HCEC 1CT (cell line): Measurements from ENCODE around the gene ZNF697.
A peak's percentile ranks its signal among the peaks of the same experiment; 100 is the strongest.
"Not testable (repeated sequence)": the region's sequence is repeated elsewhere in the genome, so short reads cannot be mapped to it uniquely, and the experiment has no call there.

ENCODE experiments used
- DNase-seq: peaks from one replicate; pipeline ENCODE4 v3.0.0-alpha.2; 2017

Gene ZNF697

DNA sequence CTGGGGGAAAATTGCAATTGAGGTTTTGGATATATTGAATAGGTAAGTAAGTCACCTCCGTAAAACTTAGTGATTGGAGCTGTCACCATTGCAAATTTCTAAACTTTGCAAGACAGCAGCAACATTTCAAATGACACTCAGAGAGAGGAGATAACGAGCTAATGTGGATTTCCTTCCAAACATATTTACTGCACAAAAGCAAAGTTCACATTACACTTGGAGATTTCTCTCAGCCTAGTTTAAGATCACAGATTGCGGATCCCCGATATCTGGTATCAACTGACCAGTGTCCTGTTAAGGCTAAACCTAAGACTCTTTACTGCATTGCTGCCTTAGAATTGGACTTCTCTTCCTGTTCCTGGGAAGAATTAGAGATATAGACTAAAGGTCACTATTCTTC lies 47.5 kb downstream of the ZNF697 start:
- no peak for DNase-seq

DNA sequence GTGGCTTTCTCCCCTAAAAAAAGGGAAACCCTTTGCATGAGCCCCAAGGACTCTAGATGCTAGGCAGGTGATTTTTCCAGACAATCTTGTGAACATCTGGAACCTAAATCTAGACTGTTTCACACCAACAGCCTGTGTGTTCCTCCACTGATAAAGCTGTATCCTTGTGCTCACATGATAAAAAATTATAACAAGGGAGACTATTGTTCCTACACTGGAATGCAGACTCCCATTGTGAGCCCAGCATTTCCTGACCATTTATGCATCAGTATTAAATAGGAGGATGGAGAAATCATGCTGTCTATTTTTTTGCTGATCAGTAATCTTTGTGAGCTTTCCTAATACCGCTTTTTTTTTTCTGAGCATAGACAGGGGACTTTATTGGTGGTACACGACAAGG lies 52.5 kb downstream of the ZNF697 start:
- no peak for DNase-seq

DNA sequence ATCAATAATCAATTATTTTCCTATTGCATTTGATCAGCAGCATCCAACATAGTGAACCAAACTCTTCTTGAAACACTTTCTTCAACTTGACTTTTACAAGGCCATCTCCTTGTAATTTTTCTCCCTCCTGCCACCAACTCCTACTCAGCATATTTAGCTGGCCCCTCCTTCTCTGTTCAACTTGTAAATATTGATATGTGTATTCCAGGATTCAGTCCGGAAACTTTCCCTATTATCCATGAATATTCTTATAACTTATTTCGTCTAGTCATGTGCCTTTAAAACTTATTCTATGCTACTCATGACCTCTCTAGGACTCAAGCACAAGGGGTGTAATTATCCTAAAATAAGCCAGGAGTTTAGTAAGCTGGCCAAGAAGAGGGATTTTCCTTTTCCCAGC lies 52.9 kb downstream of the ZNF697 start:
- no peak for DNase-seq

DNA sequence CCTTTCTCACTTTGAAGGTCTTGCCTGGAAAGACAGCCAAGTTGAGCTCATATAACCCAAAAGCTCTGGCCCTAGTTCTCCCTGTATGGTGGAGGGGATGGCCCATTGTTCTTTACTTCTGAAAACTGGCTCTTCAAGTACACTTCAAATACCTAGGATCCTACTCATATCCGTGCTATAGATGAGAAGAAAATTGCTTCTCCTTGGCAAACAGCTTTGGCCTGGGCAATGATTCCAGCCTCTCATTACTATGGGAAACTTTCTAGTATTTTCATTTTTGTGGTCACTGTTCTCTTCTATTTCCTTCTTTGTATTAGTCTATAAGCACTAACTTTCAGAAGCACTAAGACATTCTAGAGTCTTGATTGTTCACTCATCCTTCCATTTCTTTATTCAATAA lies 53.7 kb downstream of the ZNF697 start:
- DNase-seq, result no peak

DNA sequence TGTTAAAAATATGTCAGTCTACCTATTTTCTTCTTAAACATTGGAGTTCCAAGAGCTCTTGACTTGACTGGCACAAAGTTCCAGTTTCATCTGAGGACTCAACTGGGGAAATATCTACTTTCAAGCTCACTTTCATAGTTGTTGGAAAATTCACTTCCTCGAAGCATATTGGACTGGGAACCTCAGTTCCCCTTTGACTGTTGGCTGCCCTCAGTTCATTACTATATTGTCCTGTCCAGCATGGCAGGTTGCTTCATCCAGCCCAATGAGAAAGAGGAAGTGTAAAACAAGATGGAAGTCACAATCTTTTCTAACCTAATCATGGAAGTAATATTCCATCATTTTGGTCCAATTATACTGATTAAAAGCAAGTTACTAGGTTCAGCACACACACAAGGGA lies 54.3 kb downstream of the ZNF697 start:
- no peak for DNase-seq

DNA sequence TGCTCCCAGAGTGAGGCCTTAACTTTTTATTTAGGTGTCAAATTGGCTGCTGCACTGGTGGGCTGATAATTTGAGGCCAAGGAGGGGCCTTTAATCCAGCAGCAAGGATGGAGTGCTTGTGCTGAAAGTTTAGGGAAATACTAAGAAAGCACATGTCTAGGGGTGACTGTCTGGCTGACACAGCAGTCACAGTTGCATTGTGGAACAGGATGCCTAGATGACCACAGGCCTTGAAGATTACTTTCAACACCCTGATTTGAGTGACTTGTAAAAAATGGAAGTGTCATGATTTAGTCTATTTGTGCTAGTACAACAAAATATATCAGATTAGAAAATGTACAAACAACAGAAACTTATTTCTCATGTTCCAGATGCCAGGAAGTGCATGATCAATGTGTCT lies 57.7 kb downstream of the ZNF697 start:
- DNase-seq, result no peak

DNA sequence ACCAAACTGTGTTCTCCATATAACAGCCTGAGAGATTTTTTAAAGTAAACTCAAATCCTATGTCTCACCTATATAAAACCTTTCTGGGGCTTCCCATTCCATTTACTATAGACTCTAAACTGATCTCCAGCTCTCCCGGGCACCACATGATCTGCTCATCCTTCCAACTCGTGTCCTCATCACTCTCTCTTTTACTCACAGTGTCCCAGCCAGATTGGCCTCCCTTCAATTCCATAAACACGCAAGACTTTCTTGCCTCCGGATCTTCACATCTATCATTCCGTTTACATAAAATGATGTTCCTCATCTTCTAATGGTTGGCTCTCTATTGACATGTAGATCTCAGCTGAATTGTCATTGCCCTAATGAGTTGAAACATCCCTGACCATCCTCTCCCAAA lies 59.4 kb downstream of the ZNF697 start:
- DNase-seq, result no peak

DNA sequence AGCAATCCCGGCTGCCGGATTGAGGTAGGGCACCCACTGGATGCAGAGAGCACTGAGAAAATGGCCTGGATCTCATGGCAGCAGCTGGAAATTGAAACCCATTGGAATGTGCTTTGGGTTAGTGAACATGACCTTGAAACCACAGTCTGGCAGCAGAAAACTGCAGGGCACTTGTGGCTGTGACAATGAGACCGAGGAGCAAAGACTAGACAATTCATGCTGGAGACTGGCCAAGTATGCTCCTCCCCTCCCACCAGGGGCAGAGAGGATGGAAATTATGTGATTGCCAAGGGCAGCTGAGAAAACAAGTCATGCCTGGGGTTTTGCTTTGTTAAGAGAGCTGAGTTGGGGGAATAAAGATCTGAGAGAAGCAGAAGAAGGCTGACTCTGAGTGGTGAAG lies 60.7 kb downstream of the ZNF697 start:
- DNase-seq, result no peak

DNA sequence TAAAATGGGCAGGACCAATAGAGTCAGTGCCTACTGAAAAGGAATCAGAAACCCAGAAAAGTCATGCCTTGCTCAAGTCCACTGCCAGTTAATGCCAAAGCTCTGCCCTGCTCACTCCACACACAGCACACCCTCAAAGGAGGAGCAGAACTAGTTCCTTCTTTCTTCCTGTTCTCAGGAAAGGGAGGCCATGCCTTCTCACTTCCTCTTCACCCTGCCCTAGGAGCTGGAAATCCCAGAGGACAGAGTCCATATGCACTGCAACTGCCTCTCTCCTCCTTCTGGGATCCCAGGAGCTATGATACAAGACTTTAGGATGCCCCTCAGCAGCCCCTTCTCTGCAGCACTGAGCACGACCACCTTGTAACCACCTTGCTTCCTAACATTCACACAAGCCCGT lies 62.3 kb downstream of the ZNF697 start:
- not testable (repeated sequence) for DNase-seq

DNA sequence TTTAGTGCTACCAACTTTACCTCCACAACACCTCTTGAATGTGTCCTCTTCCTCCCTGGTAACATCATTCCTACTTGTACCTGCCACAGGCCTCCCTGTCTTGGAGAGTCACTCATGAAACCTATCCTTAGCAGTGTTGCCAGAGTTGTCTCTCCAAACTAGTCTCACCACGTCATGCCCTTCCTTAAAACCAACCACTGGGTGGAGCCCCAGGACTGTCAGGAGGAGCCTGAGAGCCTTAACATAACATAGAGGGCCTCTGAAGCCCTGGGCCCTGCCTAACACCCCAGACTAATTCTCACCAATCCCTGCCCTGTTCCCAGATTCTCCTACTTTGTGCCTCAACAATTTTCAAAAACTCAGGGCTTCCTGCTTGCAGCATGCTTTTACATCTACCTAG lies 65.3 kb downstream of the ZNF697 start:
- peak; percentile 37 for DNase-seq

DNA sequence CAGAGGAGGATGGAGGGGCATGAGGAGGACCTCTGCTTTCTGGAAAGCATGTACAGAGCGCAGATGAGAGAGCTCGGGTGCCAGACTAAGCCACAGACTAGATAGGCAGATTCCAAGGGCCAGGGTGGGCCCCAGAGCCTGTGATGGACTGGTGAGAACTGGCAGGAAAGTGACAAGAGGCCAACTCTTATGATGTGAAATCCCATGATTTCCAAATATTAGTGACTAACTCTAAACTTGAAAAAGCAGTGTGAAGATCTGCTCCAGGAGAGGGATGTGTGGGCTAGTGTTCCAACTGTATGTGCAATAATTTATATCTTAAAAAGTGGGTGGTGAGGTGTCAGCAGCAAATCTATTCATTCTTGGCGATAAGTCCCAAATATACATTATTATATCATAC lies 67.0 kb downstream of the ZNF697 start:
- DNase-seq, result not testable (repeated sequence)

DNA sequence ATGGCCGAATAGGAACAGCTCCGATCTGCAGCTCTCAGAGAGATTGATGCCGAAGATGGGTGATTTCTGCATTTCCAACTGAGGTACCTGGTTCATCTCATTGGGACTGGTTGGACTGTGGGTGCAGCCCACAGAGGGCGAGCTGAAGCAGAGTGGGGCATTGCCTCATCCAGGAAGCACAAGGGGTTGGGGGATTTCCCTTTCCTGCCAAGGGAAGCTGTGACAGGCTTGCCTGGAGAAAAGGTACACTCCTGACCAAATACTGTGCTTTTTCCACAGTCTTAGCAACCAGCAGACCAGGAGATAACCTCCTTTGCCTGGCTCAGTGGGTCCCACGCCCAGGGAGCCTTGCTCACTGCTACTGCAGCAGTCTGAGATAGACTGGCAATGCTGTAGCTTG lies 74.2 kb downstream of the ZNF697 start:
- no peak for DNase-seq

DNA sequence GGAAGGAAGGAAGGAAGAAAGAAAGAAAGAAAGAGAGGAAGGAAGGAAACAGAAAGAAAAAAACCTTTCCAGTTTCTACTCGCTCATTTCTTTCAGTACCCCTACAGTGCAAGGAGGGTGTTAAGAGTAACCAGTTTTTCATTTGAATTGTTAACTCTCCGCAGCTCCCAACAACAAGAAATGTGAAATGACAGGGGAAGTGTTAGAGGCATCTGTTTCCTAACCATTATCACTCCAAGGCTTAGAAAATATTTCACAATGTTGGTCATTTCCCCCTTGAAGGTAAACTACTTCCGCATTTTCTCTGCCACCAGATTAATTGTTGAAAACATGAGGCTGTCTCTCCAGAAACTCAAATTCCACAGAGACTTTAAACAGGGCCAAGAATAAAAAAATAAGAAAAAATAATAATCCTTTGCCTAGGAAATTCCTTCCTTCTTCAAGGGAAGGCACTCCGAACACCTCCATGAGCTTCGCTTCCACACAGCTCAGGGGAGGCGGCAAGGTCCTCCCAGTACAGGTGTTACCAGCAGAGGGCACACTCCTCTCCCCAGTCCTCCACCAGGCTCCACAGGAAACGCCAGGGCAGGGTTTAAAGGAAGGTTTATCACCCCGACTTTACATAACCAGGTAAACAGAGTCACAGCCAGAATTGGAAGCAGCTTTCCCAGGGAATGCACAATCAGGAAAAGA lies 78.0 kb downstream of the ZNF697 start:
- DNase-seq, result not testable (repeated sequence)
